HCT116 (cell line): ENCODE data around the gene SNUPN. TPM values are rescaled to one million over a fixed set of nuclear protein-coding genes. Genes with fewer than 3 reads are reported as not detected.

Source experiments
- ATAC-seq: fragments of 200-7000 bp; cut with Tn5 transposase; 2 replicates; pipeline ENCODE4 v1.9.1; 2020; ENCODE audit warnings: mild to moderate bottlenecking, moderate library complexity
- BruUV-seq: library from RNA; stranded (reverse); fragments of 400-500 nt; replicated peaks from 2 replicates; lab custom pipeline; 2021; lab: Mats Ljungman, UMichigan
- CTCF ChIA-PET: fragments of 300-600 bp; sonication (Branson Sonifier 250); formaldehyde crosslinking; loops from one replicate; lab custom pipeline; 2021; ENCODE audit warnings: antibody characterized with exemption; lab: Charles Lee
- POLR2A ChIA-PET: fragments of 300-600, 350-600 bp; sonication (Branson Sonifier 250); formaldehyde crosslinking; loops from one replicate; lab custom pipeline; 2021; ENCODE audit warnings: antibody characterized with exemption; lab: Charles Lee
- RAD21 ChIA-PET, 2 experiments: fragments of 300-600 bp; sonication (Branson Sonifier 250); formaldehyde crosslinking; loops; one replicate each; lab custom pipeline; 2023; ENCODE audit warnings: low total read pairs in 2 of 2; ENCODE audit not compliant: uncharacterized antibody in 2 of 2, unreplicated experiment in 2 of 2, low non-redundant PET in 1 of 2; lab: Charles Lee
- DNase-seq: peaks from one replicate; pipeline ENCODE4 v3.0.0-alpha.2; 2010; ENCODE audit warnings: low read depth, low spot score
- H2AFZ ChIP-seq: fragments of 200-600 bp; shearing (Covaris generic), sonication (generic); 2 replicates; pipeline ENCODE4 v1.6.1; 2017; ENCODE audit warnings: low read depth, mixed run types, mixed read lengths, antibody characterized with exemption, low read length; ENCODE audit not compliant: poor library complexity, severe bottlenecking
- H3K27ac ChIP-seq: 2 replicates; pipeline ENCODE4 v1.5.1; 2012; ENCODE audit warnings: low read depth, low read length
- H3K27me3 ChIP-seq: fragments of 200-600 bp; sonication (generic); 2 replicates; pipeline ENCODE4 v1.6.1; 2016; ENCODE audit warnings: mixed run types, low read length, mixed read lengths; ENCODE audit not compliant: insufficient read depth
- H3K36me3 ChIP-seq, 2 experiments: fragments of 200-500 bp in 1 of 2; fragments of 200-600 bp in 1 of 2; sonication (Bioruptor generic) in 1 of 2; sonication (generic) in 1 of 2; 2 replicates each; pipeline versions ENCODE4 v1.5.1 to v1.6.1; 2014 to 2016; ENCODE audit warnings: low read length in 2 of 2, inconsistent platforms in 1 of 2, mixed read lengths in 1 of 2, mixed run types in 1 of 2; ENCODE audit not compliant: insufficient read depth in 2 of 2, control insufficient read depth in 1 of 2
- H3K4me1 ChIP-seq, 2 experiments: fragments of 200-600 bp in 1 of 2; sonication (generic) in 1 of 2; 2 replicates each; pipeline versions ENCODE4 v1.5.1 to v1.6.1; 2012 to 2017; ENCODE audit warnings: low read length in 2 of 2, inconsistent platforms in 1 of 2, mild to moderate bottlenecking in 1 of 2, mixed read lengths in 1 of 2, mixed run types in 1 of 2, moderate library complexity in 1 of 2; ENCODE audit not compliant: insufficient read depth in 2 of 2, control insufficient read depth in 1 of 2
- H3K4me2 ChIP-seq: fragments of 200-600 bp; sonication (generic); 2 replicates; pipeline ENCODE4 v1.6.1; 2017; ENCODE audit warnings: mixed run types, low read length, mixed read lengths
- H3K4me3 ChIP-seq, 2 experiments: fragments of 200-600 bp in 1 of 2; sonication (generic) in 1 of 2; replicated peaks in 1 of 2; 2 replicates each; pipeline ENCODE4 v1.5.1; 2011 to 2016; ENCODE audit warnings: low read length in 2 of 2, control low read depth in 1 of 2, low read depth in 1 of 2, mild to moderate bottlenecking in 1 of 2, mixed read lengths in 1 of 2, mixed run types in 1 of 2
- H3K79me2 ChIP-seq: fragments of 200-600 bp; sonication (generic); 2 replicates; pipeline ENCODE4 v1.6.1; 2017; ENCODE audit warnings: mild to moderate bottlenecking, mixed run types, low read length, moderate library complexity, mixed read lengths; ENCODE audit not compliant: insufficient read depth
- H3K9ac ChIP-seq: fragments of 200-600 bp; sonication (generic); 2 replicates; pipeline ENCODE4 v1.6.1; 2016; ENCODE audit warnings: low read length, mixed read lengths
- H3K9me2 ChIP-seq: fragments of 200-600 bp; sonication (generic), shearing (Covaris generic); 2 replicates; pipeline ENCODE4 v1.6.1; 2017; ENCODE audit warnings: mixed run types, mild to moderate bottlenecking, moderate library complexity; ENCODE audit not compliant: insufficient read depth
- H3K9me3 ChIP-seq, 2 experiments: fragments of 200-500 bp in 1 of 2; fragments of 200-600 bp in 1 of 2; sonication (Bioruptor generic) in 1 of 2; sonication (generic) in 1 of 2; 2 replicates each; pipeline ENCODE4 v1.6.1; 2014 to 2017; ENCODE audit warnings: low read length in 2 of 2, mixed read lengths in 2 of 2, inconsistent platforms in 1 of 2, low read depth in 1 of 2, mild to moderate bottlenecking in 1 of 2, mixed run types in 1 of 2, moderate library complexity in 1 of 2; ENCODE audit not compliant: control insufficient read depth in 1 of 2, insufficient read depth in 1 of 2
- H4K20me1 ChIP-seq: fragments of 200-600 bp; sonication (generic), shearing (Covaris generic); 2 replicates; pipeline ENCODE4 v1.6.1; 2017; ENCODE audit warnings: mixed run types, mild to moderate bottlenecking, moderate library complexity; ENCODE audit not compliant: insufficient read depth
- ATF3 ChIP-seq: IDR thresholded peaks from 2 replicates; pipeline ENCODE4 v1.6.1; 2012
- EGR1 ChIP-seq: IDR thresholded peaks from 2 replicates; pipeline ENCODE4 v1.6.1; 2012; ENCODE audit warnings: low read depth
- RAD21 ChIP-seq: IDR thresholded peaks from 2 replicates; pipeline ENCODE4 v1.6.1; 2012; ENCODE audit warnings: low read depth, mild to moderate bottlenecking
- SP1 ChIP-seq: IDR thresholded peaks from 2 replicates; pipeline ENCODE4 v1.6.1; 2012; ENCODE audit warnings: low read depth
- TCF7L2 ChIP-seq: IDR thresholded peaks from 2 replicates; pipeline ENCODE4 v1.7.0; 2011; ENCODE audit warnings: borderline replicate concordance, inconsistent platforms; ENCODE audit not compliant: insufficient read depth, insufficient read length; ENCODE audit errors: extremely low read depth
- ZFX ChIP-seq: fragments of 450-650 bp; IDR thresholded peaks from 2 replicates; pipeline ENCODE4 v1.6.1; 2017
- intact Hi-C: fragments of 100-400 bp; cut with micrococcal nuclease; formaldehyde crosslinking; loops from 2 replicates; pipeline ENCODE4 v1.10.0; 2022
- total RNA-seq: library from RNA; stranded (reverse); gene quantifications from one replicate; pipeline ENCODE4 v1.2.1, GENCODE V29; 2021; ENCODE audit not compliant: unreplicated experiment
- TF ChIP-seq, protein P1 (sequence below), 3 experiments: fragments of 200-600 bp in 1 of 3; sonication (generic) in 1 of 3; IDR thresholded peaks in 2 of 3; conservative IDR thresholded peaks in 1 of 3; 2 replicates each; pipeline ENCODE4 v1.5.1; 2012 to 2017; ENCODE audit warnings: low read depth in 2 of 3, low read length in 2 of 3, antibody characterized with exemption in 1 of 3, borderline replicate concordance in 1 of 3, control low read depth in 1 of 3, mild to moderate bottlenecking in 1 of 3, mixed read lengths in 1 of 3, mixed run types in 1 of 3, moderate library complexity in 1 of 3; ENCODE audit not compliant: insufficient read depth in 1 of 3

SNUPN gene
- total RNA-seq, 1 experiment from 2014 or later, result 29.8 TPM

DNA sequence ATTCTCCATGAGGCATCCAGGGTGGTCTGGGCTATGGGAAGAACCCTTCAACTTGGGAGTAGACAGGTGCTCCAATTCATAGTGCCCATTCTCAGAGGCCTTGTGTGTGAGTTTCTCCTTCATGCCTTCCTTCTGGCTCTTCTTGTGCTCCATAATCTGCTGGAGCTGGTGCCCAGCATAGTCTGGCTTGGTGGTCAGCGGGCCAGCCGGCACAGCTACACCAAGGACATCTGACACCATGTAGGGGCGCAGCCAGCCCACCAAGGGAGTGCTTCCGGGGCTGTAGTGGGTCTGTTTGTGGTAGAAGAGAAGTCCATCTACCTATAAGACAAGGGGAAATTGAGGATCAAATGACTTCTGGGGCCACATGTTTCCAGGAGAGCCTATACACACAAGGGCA, 27.2 kb downstream of the SNUPN start:
- Histone ChIP-seq H3K27me3 (no peaks in the 10 kb centered on the region), H2AFZ (no peak overlapping the region), H3K4me3 (no peak overlapping the region), H3K9me2 (no peaks in the 10 kb centered on the region), H3K9me3 (no peaks in the 10 kb centered on the region), H3K9ac (no peak overlapping the region), H3K36me3 (peaks cover 0 to 15% of the 10 kb centered on the region in 2 experiments; a peak in 2 of 4 replicates), H3K4me1 (no peaks in the 10 kb centered on the region), H3K4me2 (no peak overlapping the region), H3K79me2 (no peaks in the 10 kb centered on the region), H3K27ac (no peak overlapping the region), H4K20me1 (no peaks in the 10 kb centered on the region)
- DNase-seq, result no peak
- ChIA-PET RAD21 (no interaction called here), CTCF (interaction anchor here (1.2 kb wide), 1 partner anchor 28 kb away, joined by 6 read pairs; the partner anchor contains the start of gene SNUPN), POLR2A (no interaction called here)
- TF ChIP-seq ZFX (no peak), SP1 (no peak), ATF3 (no peak)
- no peak for ATAC-seq
- intact Hi-C loops, result no loop called here
- no TSS peak for BruUV-seq

- ChIA-PET POLR2A (no interaction called here), RAD21 (no interaction called here), CTCF (interaction anchor here (1.2 kb wide), 1 partner anchor 29 kb away, joined by 6 read pairs; the partner anchor contains the start of gene SNUPN)
- ATAC-seq (peak; percentile 54), DNase-seq (no peak)
- Histone ChIP-seq H2AFZ (no peak overlapping the region), H4K20me1 (no peaks in the 10 kb centered on the region), H3K9me3 (no peaks in the 10 kb centered on the region), H3K79me2 (no peaks in the 10 kb centered on the region), H3K9ac (no peak overlapping the region), H3K36me3 (peaks cover 0 to 15% of the 10 kb centered on the region in 2 experiments; a peak in 2 of 4 replicates), H3K9me2 (no peaks in the 10 kb centered on the region), H3K27ac (no peak overlapping the region), H3K4me2 (no peak overlapping the region), H3K4me3 (no peak overlapping the region), H3K4me1 (no peaks in the 10 kb centered on the region), H3K27me3 (no peaks in the 10 kb centered on the region)
- TF ChIP-seq TCF7L2 (no peak), EGR1 (no peak), RAD21 (peak; percentile 33; the same call in 1 of the 2 replicates)
- TF ChIP-seq, protein P1, sequence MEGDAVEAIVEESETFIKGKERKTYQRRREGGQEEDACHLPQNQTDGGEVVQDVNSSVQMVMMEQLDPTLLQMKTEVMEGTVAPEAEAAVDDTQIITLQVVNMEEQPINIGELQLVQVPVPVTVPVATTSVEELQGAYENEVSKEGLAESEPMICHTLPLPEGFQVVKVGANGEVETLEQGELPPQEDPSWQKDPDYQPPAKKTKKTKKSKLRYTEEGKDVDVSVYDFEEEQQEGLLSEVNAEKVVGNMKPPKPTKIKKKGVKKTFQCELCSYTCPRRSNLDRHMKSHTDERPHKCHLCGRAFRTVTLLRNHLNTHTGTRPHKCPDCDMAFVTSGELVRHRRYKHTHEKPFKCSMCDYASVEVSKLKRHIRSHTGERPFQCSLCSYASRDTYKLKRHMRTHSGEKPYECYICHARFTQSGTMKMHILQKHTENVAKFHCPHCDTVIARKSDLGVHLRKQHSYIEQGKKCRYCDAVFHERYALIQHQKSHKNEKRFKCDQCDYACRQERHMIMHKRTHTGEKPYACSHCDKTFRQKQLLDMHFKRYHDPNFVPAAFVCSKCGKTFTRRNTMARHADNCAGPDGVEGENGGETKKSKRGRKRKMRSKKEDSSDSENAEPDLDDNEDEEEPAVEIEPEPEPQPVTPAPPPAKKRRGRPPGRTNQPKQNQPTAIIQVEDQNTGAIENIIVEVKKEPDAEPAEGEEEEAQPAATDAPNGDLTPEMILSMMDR (IDR thresholded peaks at IDR 0.05 in 2 of 3, conservative IDR thresholded peaks at IDR 0.05 in 1 of 3; ENCODE audit: borderline replicate concordance in 1 of 3, insufficient read depth in 1 of 3, low read depth in 2 of 3, low read length in 2 of 3), result peak; percentile 9 to 54 (median 42); a peak in 5 of 6 replicates
- no TSS peak for BruUV-seq
- intact Hi-C loops, result no loop called here
These were observed 27.7 kb downstream of the SNUPN start for GRCh38 chr15:75597667-75598341.
